Natural killer cell (primary cell): ENCODE data around the gene AUTS2. TPM values are rescaled to one million over a fixed set of nuclear protein-coding genes. Genes with fewer than 3 reads are reported as not detected.

ENCODE experiments used
- ATAC-seq, 3 donors: fragments of 150-1000 bp in 2 of 3; fragments of 200-7000 bp in 1 of 3; cut with Tn5 transposase; 1 replicate in 1 of 3; 2 replicates in 2 of 3; pipeline ENCODE4 v1.10.0; 2021; ENCODE audit warnings: mild to moderate bottlenecking in 2 of 3, moderate library complexity in 2 of 3
- DNase-seq, 2 donors: peaks; one replicate each; pipeline versions ENCODE4 v3.0.0 to v3.0.0-alpha.2; 2013 to 2021; ENCODE audit warnings: mixed read lengths in 1 of 2
- H3K27ac ChIP-seq: one replicate; pipeline ENCODE4 v1.5.1; 2013; ENCODE audit warnings: mild to moderate bottlenecking, low read length
- H3K27me3 ChIP-seq: one replicate; pipeline ENCODE4 v1.6.1; 2013; ENCODE audit warnings: low read length; ENCODE audit not compliant: control insufficient read depth, insufficient read depth
- H3K36me3 ChIP-seq: one replicate; pipeline ENCODE4 v1.6.1; 2013; ENCODE audit warnings: low read length; ENCODE audit not compliant: control insufficient read depth, insufficient read depth
- H3K4me1 ChIP-seq: one replicate; pipeline ENCODE4 v1.6.1; 2013; ENCODE audit warnings: low read length; ENCODE audit not compliant: control insufficient read depth, insufficient read depth
- H3K4me3 ChIP-seq: one replicate; pipeline ENCODE4 v1.5.1; 2013; ENCODE audit warnings: low read length
- H3K9me3 ChIP-seq: one replicate; pipeline ENCODE4 v1.6.1; 2013; ENCODE audit warnings: low read length; ENCODE audit not compliant: control insufficient read depth, insufficient read depth
- H3K27ac Mint-ChIP-seq, 2 donors: one replicate each; pipeline ENCODE4 v1.8.0; 2022; ENCODE audit warnings: mild to moderate bottlenecking in 2 of 2, mixed read lengths in 2 of 2, moderate library complexity in 1 of 2
- H3K27me3 Mint-ChIP-seq, 2 donors: one replicate each; pipeline ENCODE4 v1.8.0; 2022; ENCODE audit warnings: low read depth in 2 of 2, mixed read lengths in 2 of 2
- H3K36me3 Mint-ChIP-seq: one replicate; pipeline ENCODE4 v1.8.0; 2022; ENCODE audit warnings: mixed read lengths
- H3K4me1 Mint-ChIP-seq, 2 donors: one replicate each; pipeline ENCODE4 v1.8.0; 2022; ENCODE audit warnings: mixed read lengths in 2 of 2
- H3K4me3 Mint-ChIP-seq: one replicate; pipeline ENCODE4 v1.8.0; 2022; ENCODE audit warnings: mild to moderate bottlenecking, moderate library complexity, mixed read lengths
- H3K9me3 Mint-ChIP-seq, 2 donors: one replicate each; pipeline ENCODE4 v1.8.0; 2022; ENCODE audit warnings: mixed read lengths in 2 of 2
- CTCF ChIP-seq: fragments of 200-600 bp; IDR thresholded peaks from one replicate; pipeline ENCODE4 v1.8.0; 2022; ENCODE audit warnings: antibody characterized with exemption
- WGBS: methylation state at CpG from one replicate; pipeline ENCODE4 v1.1.7; 2013; ENCODE audit warnings: missing lambda C conversion rate; ENCODE audit not compliant: insufficient coverage; 5-methylcytosine and 5-hydroxymethylcytosine counted together
- intact Hi-C: fragments of 100-400 bp; cut with micrococcal nuclease; formaldehyde crosslinking; loops from one replicate; pipeline ENCODE4 v1.14.2; 2022
- total RNA-seq, 4 donors: library from RNA; stranded (reverse); fragments of 120-200 nt in 1 of 4; gene quantifications; one replicate each; pipeline versions ENCODE4 v1.2.3 to v1.2.4, GENCODE V29; 2013 to 2022

Gene AUTS2
- total RNA-seq, 3 donors from 2014 or later (not counting 1 experiment from before 2014, with no cell fraction given) = 147 to 197 (median 155) TPM

GRCh38 chr7:69613846-69614245 is 15.6 kb downstream of the AUTS2 start:
- intact Hi-C loops = no loop called here
- ATAC-seq = no peak
- Histone ChIP-seq H3K27ac (no peak overlapping the region), H3K4me1 (no peaks in the 10 kb centered on the region), H3K9me3 (no peaks in the 10 kb centered on the region), H3K4me3 (no peak overlapping the region), H3K36me3 (no peaks in the 10 kb centered on the region), H3K27me3 (no peaks in the 10 kb centered on the region)
- DNase-seq = no peak
- Mint-ChIP-seq H3K27ac (no peak overlapping the region), H3K9me3 (no peaks in the 10 kb centered on the region), H3K36me3 (no peaks in the 10 kb centered on the region), H3K4me3 (no peak overlapping the region), H3K4me1 (peaks cover 0 to 4% of the 10 kb centered on the region in 2 donors), H3K27me3 (peaks cover 0 to 3% of the 10 kb centered on the region in 2 donors)
- WGBS = no CpG with 5 or more reads among the region's 2 CpGs
- TF ChIP-seq CTCF = no peak

GRCh38 chr7:69615685-69616084 is 17.4 kb downstream of the AUTS2 start:
- H3K4me1 ChIP-seq = no peaks in the 10 kb centered on the region
- 98% methylated on average over 2 of the region's 2 CpGs for WGBS
- H3K4me3 ChIP-seq = no peak overlapping the region
- Mint-ChIP-seq H3K27ac (no peak overlapping the region), H3K27me3 (peaks cover 0 to 3% of the 10 kb centered on the region in 2 donors), H3K9me3 (no peaks in the 10 kb centered on the region), H3K36me3 (no peaks in the 10 kb centered on the region), H3K4me3 (no peak overlapping the region), H3K4me1 (peaks cover 0 to 11% of the 10 kb centered on the region in 2 donors)
- no peaks in the 10 kb centered on the region for H3K27me3 ChIP-seq
- no peak for TF ChIP-seq CTCF
- H3K36me3 ChIP-seq = no peaks in the 10 kb centered on the region
- intact Hi-C loops = no loop called here
- H3K27ac ChIP-seq = no peak overlapping the region
- no peaks in the 10 kb centered on the region for H3K9me3 ChIP-seq
- ATAC-seq (no peak), DNase-seq (no peak)

DNA sequence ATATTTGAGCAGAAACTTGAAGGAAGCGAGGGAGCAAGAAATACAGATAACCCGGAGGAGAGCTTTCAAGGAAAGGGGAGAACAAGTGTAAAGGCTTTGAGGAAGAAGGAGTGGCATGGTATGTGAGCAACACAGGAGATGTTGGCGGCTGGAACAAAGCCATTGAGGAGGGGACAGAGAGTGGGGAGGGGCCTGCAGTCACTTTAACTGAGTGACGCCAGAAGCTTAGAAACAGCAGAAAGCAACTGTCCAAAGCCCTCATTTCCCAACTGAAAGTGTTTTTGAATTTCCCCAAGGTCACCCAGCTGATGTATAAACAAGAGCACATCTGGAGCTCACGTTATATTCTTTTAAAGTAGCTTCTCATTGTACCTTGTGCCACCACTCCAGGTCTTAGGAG is 19.1 kb downstream of the AUTS2 start:
- intact Hi-C loops = no loop called here
- H3K4me3 Mint-ChIP-seq = no peak overlapping the region
- Histone ChIP-seq H3K27ac (no peak overlapping the region), H3K9me3 (no peaks in the 10 kb centered on the region), H3K36me3 (no peaks in the 10 kb centered on the region), H3K4me1 (no peaks in the 10 kb centered on the region), H3K27me3 (no peaks in the 10 kb centered on the region), H3K4me3 (no peak overlapping the region)
- H3K9me3 Mint-ChIP-seq = no peaks in the 10 kb centered on the region
- ATAC-seq = no peak
- no peak overlapping the region for H3K27ac Mint-ChIP-seq
- no peak for DNase-seq
- H3K4me1 Mint-ChIP-seq = peaks cover 0 to 11% of the 10 kb centered on the region in 2 donors
- 79% methylated on average over 5 of the region's 5 CpGs for WGBS
- peaks cover 0 to 3% of the 10 kb centered on the region in 2 donors for H3K27me3 Mint-ChIP-seq
- no peak for TF ChIP-seq CTCF
- H3K36me3 Mint-ChIP-seq = no peaks in the 10 kb centered on the region

- WGBS = no CpG with 5 or more reads among the region's 1 CpG
- intact Hi-C loops = no loop called here
- Mint-ChIP-seq H3K9me3 (no peaks in the 10 kb centered on the region), H3K27me3 (peaks cover 0 to 3% of the 10 kb centered on the region in 2 donors), H3K4me1 (peaks cover 0 to 11% of the 10 kb centered on the region in 2 donors), H3K27ac (no peak overlapping the region), H3K36me3 (no peaks in the 10 kb centered on the region), H3K4me3 (no peak overlapping the region)
- Histone ChIP-seq H3K9me3 (no peaks in the 10 kb centered on the region), H3K27ac (no peak overlapping the region), H3K36me3 (no peaks in the 10 kb centered on the region), H3K27me3 (no peaks in the 10 kb centered on the region), H3K4me3 (no peak overlapping the region), H3K4me1 (no peaks in the 10 kb centered on the region)
- ATAC-seq (no peak), DNase-seq (no peak)
- TF ChIP-seq CTCF = no peak
Observed at GRCh38 chr7:69619054-69619453, 20.8 kb downstream of the AUTS2 start.
